ENCODE results near the gene SLC12A7. TPM values are rescaled to one million over a fixed set of nuclear protein-coding genes. Genes with fewer than 3 reads are reported as not detected.

Gene SLC12A7
- total and polyA plus RNA-seq, 9 of the 15 experiments (the other 6 are each of a cell fraction or from before 2014, with no cell fraction given), result 0.01 to 3.1 (median 0.56) TPM

DNA sequence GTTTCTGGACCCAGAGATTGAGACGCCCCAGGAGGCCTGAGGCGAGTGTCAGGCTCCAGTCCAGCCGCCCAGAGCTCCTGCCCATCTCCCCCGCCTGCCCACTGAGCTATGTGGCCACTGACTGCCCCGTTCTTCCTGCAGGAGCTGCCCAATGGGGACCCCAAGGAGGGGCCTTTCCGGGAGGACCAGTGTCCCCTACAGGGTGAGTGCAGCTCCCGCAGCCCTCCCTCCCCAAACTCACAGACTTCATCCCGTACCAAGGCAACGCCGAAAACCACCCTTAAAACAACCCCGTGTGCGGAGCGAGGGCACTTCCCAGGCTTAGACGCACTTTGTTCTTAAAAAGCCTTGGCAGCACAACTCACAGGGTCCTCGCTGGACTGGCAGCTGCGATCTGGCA is 79.9 kb downstream of the SLC12A7 start (continued):
- TF ChIP-seq MBD1 (CRISPR knock-in tag; IDR thresholded peaks at IDR 0.05) (no peak), CREBBP (IDR thresholded peaks at IDR 0.05; ENCODE audit: low read depth, low read length) (no peak), HDAC1 (IDR thresholded peaks at IDR 0.05) (no peak), ZFP36 (IDR thresholded peaks at IDR 0.05; ENCODE audit: low read depth, low read length, partially characterized antibody) (no peak), TBL1XR1 (IDR thresholded peaks at IDR 0.05; ENCODE audit: low read length in 2 of 2) (no peak), ELK3 (CRISPR knock-in tag; IDR thresholded peaks at IDR 0.05) (no peak), TEAD2 (tag; IDR thresholded peaks at IDR 0.05) (no peak), ZFP1 (CRISPR knock-in tag; IDR thresholded peaks at IDR 0.05) (no peak), ELF1 (tag; IDR thresholded peaks at IDR 0.05) (no peak)

Data from K562 (cell line).